BLaER1 treated with 17β-estradiol and CSF1 and Interleukin-3, amounts not matched to agents 10 nM and 100 nM (cell line): Measurements from ENCODE around the gene CFAP20DC.
A peak's percentile ranks its signal among the peaks of the same experiment; 100 is the strongest.
"Not testable (repeated sequence)": the region's sequence is repeated elsewhere in the genome, so short reads cannot be mapped to it uniquely, and the experiment has no call there.

Experiments used
- H3K27ac ChIP-seq, 11 experiments: shearing (Covaris generic); formaldehyde crosslinking; 2 replicates each; pipeline ENCODE4 v1.8.1; 2022
- H3K27me3 ChIP-seq, 11 experiments: shearing (Covaris generic); formaldehyde crosslinking; 2 replicates each; pipeline ENCODE4 v1.8.1; 2022
- H3K36me3 ChIP-seq, 11 experiments: shearing (Covaris generic); formaldehyde crosslinking; 2 replicates each; pipeline ENCODE4 v1.8.1; 2022
- H3K4me1 ChIP-seq, 10 experiments: shearing (Covaris generic); formaldehyde crosslinking; 2 replicates each; pipeline ENCODE4 v1.8.1; 2022
- H3K4me2 ChIP-seq, 11 experiments: shearing (Covaris generic); formaldehyde crosslinking; 2 replicates each; pipeline ENCODE4 v1.8.1; 2022
- H3K4me3 ChIP-seq, 10 experiments: shearing (Covaris generic); formaldehyde crosslinking; 2 replicates each; pipeline ENCODE4 v1.8.1; 2022
- H3K9ac ChIP-seq, 11 experiments: shearing (Covaris generic); formaldehyde crosslinking; 2 replicates each; pipeline ENCODE4 v1.8.1; 2022
- H3K9me3 ChIP-seq, 11 experiments: shearing (Covaris generic); formaldehyde crosslinking; replicated peaks in 1 of 11; 2 replicates each; pipeline ENCODE4 v1.8.1; 2022
- H4K20me1 ChIP-seq, 11 experiments: shearing (Covaris generic); formaldehyde crosslinking; 2 replicates each; pipeline ENCODE4 v1.8.1; 2022
- Cebpa-rat ChIP-seq, 11 experiments: shearing (Covaris generic); IDR thresholded peaks; 2 replicates each; pipeline ENCODE4 v1.8.1; 2022

The CFAP20DC gene

GRCh38 chr3:58991623-58992022 is 58.2 kb downstream of the CFAP20DC start:
- Histone ChIP-seq H3K4me1 (peaks cover 0 to 22% (median 7%) of the 10 kb centered on the region in 10 experiments; a peak in 7 of 20 replicates), H3K4me2 (no peak overlapping the region), H3K4me3 (no peak overlapping the region), H3K36me3 (peaks cover 0 to 39% (median 6%) of the 10 kb centered on the region in 11 experiments; a peak in 8 of 22 replicates), H3K9me3 (peaks cover under 1 to 33% (median 15%) of the 10 kb centered on the region in 11 experiments; a peak in 19 of 22 replicates), H4K20me1 (no peaks in the 10 kb centered on the region), H3K27me3 (no peaks in the 10 kb centered on the region), H3K27ac (no peak overlapping the region), H3K9ac (no peak overlapping the region)
- no peak for TF ChIP-seq Cebpa-rat (IDR thresholded peaks at IDR 0.05)

GRCh38 chr3:58991026-58991425 is 58.8 kb downstream of the CFAP20DC start:
- H3K27ac ChIP-seq, result no peak overlapping the region
- TF ChIP-seq Cebpa-rat (IDR thresholded peaks at IDR 0.05), result no peak
- H3K27me3 ChIP-seq, result no peaks in the 10 kb centered on the region
- peaks cover 0 to 22% (median 7%) of the 10 kb centered on the region in 10 experiments; a peak in 7 of 20 replicates for H3K4me1 ChIP-seq
- H3K9me3 ChIP-seq, result peaks cover 6 to 38% (median 21%) of the 10 kb centered on the region in 11 experiments; a peak in 20 of 22 replicates
- no peaks in the 10 kb centered on the region for H4K20me1 ChIP-seq
- peaks cover 0 to 45% (median 6%) of the 10 kb centered on the region in 11 experiments; a peak in 9 of 22 replicates for H3K36me3 ChIP-seq
- H3K4me2 ChIP-seq, result no peak overlapping the region
- no peak overlapping the region for H3K9ac ChIP-seq
- H3K4me3 ChIP-seq, result no peak overlapping the region

GRCh38 chr3:58989955-58990354 is 59.9 kb downstream of the CFAP20DC start:
- no peak overlapping the region for H3K4me2 ChIP-seq
- H3K27me3 ChIP-seq, result no peaks in the 10 kb centered on the region
- no peak overlapping the region for H3K27ac ChIP-seq
- H3K4me1 ChIP-seq, result peaks cover 0 to 14% (median 7%) of the 10 kb centered on the region in 10 experiments; a peak in 7 of 20 replicates
- H3K36me3 ChIP-seq, result peaks cover 0 to 50% (median 6%) of the 10 kb centered on the region in 11 experiments; a peak in 9 of 22 replicates
- no peak overlapping the region for H3K9ac ChIP-seq
- peaks cover 7 to 42% (median 21%) of the 10 kb centered on the region in 11 experiments; a peak in 20 of 22 replicates for H3K9me3 ChIP-seq
- TF ChIP-seq Cebpa-rat (IDR thresholded peaks at IDR 0.05), result no peak
- H4K20me1 ChIP-seq, result no peaks in the 10 kb centered on the region
- H3K4me3 ChIP-seq, result no peak overlapping the region

- Histone ChIP-seq H3K9ac (no peak overlapping the region), H3K4me2 (peak overlapping the region in 2 of 11 experiments; percentile 2 to 25; a peak in 2 of 22 replicates), H3K36me3 (peaks cover 0 to 50% (median 6%) of the 10 kb centered on the region in 11 experiments; a peak in 9 of 22 replicates), H3K27me3 (no peaks in the 10 kb centered on the region), H4K20me1 (no peaks in the 10 kb centered on the region), H3K27ac (no peak overlapping the region), H3K4me3 (no peak overlapping the region), H3K4me1 (peaks cover 0 to 8% (median 4%) of the 10 kb centered on the region in 10 experiments; a peak in 5 of 20 replicates), H3K9me3 (peaks cover 7 to 40% (median 21%) of the 10 kb centered on the region in 11 experiments; a peak in 20 of 22 replicates)
- no peak for TF ChIP-seq Cebpa-rat (IDR thresholded peaks at IDR 0.05)
Measured at GRCh38 chr3:58989163-58989562, 60.7 kb downstream of the CFAP20DC start.

GRCh38 chr3:58988041-58988440 is 61.8 kb downstream of the CFAP20DC start:
- H3K4me1 ChIP-seq, result peaks cover 0 to 8% (median 4%) of the 10 kb centered on the region in 10 experiments; a peak in 5 of 20 replicates
- no peak overlapping the region for H3K27ac ChIP-seq
- no peaks in the 10 kb centered on the region for H3K27me3 ChIP-seq
- no peaks in the 10 kb centered on the region for H4K20me1 ChIP-seq
- peaks cover 0 to 41% (median 0%) of the 10 kb centered on the region in 11 experiments; a peak in 7 of 22 replicates for H3K36me3 ChIP-seq
- no peak overlapping the region for H3K4me3 ChIP-seq
- H3K9me3 ChIP-seq, result peaks cover 7 to 34% (median 17%) of the 10 kb centered on the region in 11 experiments; a peak in 19 of 22 replicates
- no peak overlapping the region for H3K4me2 ChIP-seq
- no peak for TF ChIP-seq Cebpa-rat (IDR thresholded peaks at IDR 0.05)
- H3K9ac ChIP-seq, result no peak overlapping the region

- Histone ChIP-seq H3K27me3 (no peaks in the 10 kb centered on the region), H3K36me3 (peaks cover 0 to 36% (median 0%) of the 10 kb centered on the region in 11 experiments; a peak in 7 of 22 replicates), H3K9me3 (peaks cover 7 to 40% (median 22%) of the 10 kb centered on the region in 11 experiments; a peak in 19 of 22 replicates), H3K9ac (no peak overlapping the region), H3K27ac (no peak overlapping the region), H3K4me2 (no peak overlapping the region), H4K20me1 (no peaks in the 10 kb centered on the region), H3K4me3 (no peak overlapping the region), H3K4me1 (peaks cover 0 to 8% (median 4%) of the 10 kb centered on the region in 10 experiments; a peak in 5 of 20 replicates)
- TF ChIP-seq Cebpa-rat (IDR thresholded peaks at IDR 0.05), result no peak
Measured at GRCh38 chr3:58986654-58987053, 63.2 kb downstream of the CFAP20DC start.

GRCh38 chr3:58979840-58980239 is 70.0 kb downstream of the CFAP20DC start:
- Histone ChIP-seq H4K20me1 (no peaks in the 10 kb centered on the region), H3K4me2 (no peak overlapping the region), H3K9ac (no peak overlapping the region)

GRCh38 chr3:58973796-58974195 is 76.0 kb downstream of the CFAP20DC start:
- Histone ChIP-seq H3K27me3 (no peaks in the 10 kb centered on the region), H3K9me3 (peaks cover 2 to 45% (median 32%) of the 10 kb centered on the region in 11 experiments; a peak in 15 of 22 replicates), H3K36me3 (peaks cover 0 to 78% (median 16%) of the 10 kb centered on the region in 11 experiments; a peak in 13 of 22 replicates), H4K20me1 (no peaks in the 10 kb centered on the region), H3K27ac (no peak overlapping the region), H3K4me3 (no peak overlapping the region), H3K4me2 (no peak overlapping the region), H3K4me1 (no peaks in the 10 kb centered on the region), H3K9ac (no peak overlapping the region)
- TF ChIP-seq Cebpa-rat (IDR thresholded peaks at IDR 0.05), result no peak

More at GRCh38 chr3:58979840-58980239, 70.0 kb downstream of the CFAP20DC start:
- no peaks in the 10 kb centered on the region for H3K4me1 ChIP-seq
- no peak overlapping the region for H3K27ac ChIP-seq
- TF ChIP-seq Cebpa-rat (IDR thresholded peaks at IDR 0.05), result no peak
- no peaks in the 10 kb centered on the region for H3K27me3 ChIP-seq
- no peak overlapping the region for H3K4me3 ChIP-seq
- peaks cover 0 to 27% (median 2%) of the 10 kb centered on the region in 11 experiments; a peak in 10 of 22 replicates for H3K9me3 ChIP-seq
- H3K36me3 ChIP-seq, result peaks cover 0 to 49% (median 3%) of the 10 kb centered on the region in 11 experiments; a peak in 11 of 22 replicates

GRCh38 chr3:58967866-58968265 is 82.0 kb downstream of the CFAP20DC start:
- H3K4me2 ChIP-seq, H3K27ac ChIP-seq, H3K27me3 ChIP-seq, H3K9ac ChIP-seq, H4K20me1 ChIP-seq, H3K4me1 ChIP-seq, H3K4me3 ChIP-seq: not testable (repeated sequence)
- H3K36me3 ChIP-seq, result peaks cover 0 to 73% (median 7%) of the 10 kb centered on the region in 11 experiments; a peak in 13 of 22 replicates
- peaks cover under 1 to 63% (median 40%) of the 10 kb centered on the region in 11 experiments; a peak in 19 of 22 replicates for H3K9me3 ChIP-seq
